Measurements from ENCODE around the gene AQP10.
"Not testable (repeated sequence)": the region's sequence is repeated elsewhere in the genome, so short reads cannot be mapped to it uniquely, and the experiment has no call there.

AQP10 gene

GRCh38 chr1:154334079-154335024 lies 13.5 kb downstream of the AQP10 start:
- TF ChIP-seq CTCF (IDR thresholded peaks at IDR 0.05; ENCODE audit: extremely low read depth, missing control alignments), result no peak
- no peak for DNase-seq (ENCODE audit: low spot score)

- DNase-seq (ENCODE audit: low spot score), result peak; percentile 90
- TF ChIP-seq CTCF (IDR thresholded peaks at IDR 0.05; ENCODE audit: extremely low read depth, missing control alignments), result peak; percentile 74
These were observed 14.3 kb downstream of the AQP10 start for GRCh38 chr1:154335025-154335714.

GRCh38 chr1:154337253-154337894 lies 16.5 kb downstream of the AQP10 start:
- no peak for TF ChIP-seq CTCF (IDR thresholded peaks at IDR 0.05; ENCODE audit: extremely low read depth, missing control alignments)
- no peak for DNase-seq (ENCODE audit: low spot score)

GRCh38 chr1:154338875-154339274 lies 18.0 kb downstream of the AQP10 start:
- TF ChIP-seq CTCF (IDR thresholded peaks at IDR 0.05; ENCODE audit: extremely low read depth, missing control alignments), result no peak
- no peak for DNase-seq (ENCODE audit: low spot score)

GRCh38 chr1:154341366-154341765 lies 20.5 kb downstream of the AQP10 start:
- DNase-seq (ENCODE audit: low spot score), result not testable (repeated sequence)

- no peak for DNase-seq (ENCODE audit: low spot score)
- TF ChIP-seq CTCF (IDR thresholded peaks at IDR 0.05; ENCODE audit: extremely low read depth, missing control alignments), result no peak
These were observed 21.2 kb downstream of the AQP10 start for GRCh38 chr1:154342132-154342531.

- no peak for DNase-seq (ENCODE audit: low spot score)
- TF ChIP-seq CTCF (IDR thresholded peaks at IDR 0.05; ENCODE audit: extremely low read depth, missing control alignments), result no peak
These were observed 22.1 kb downstream of the AQP10 start for GRCh38 chr1:154342836-154343472.

All from GM20000 (cell line).